A549 (cell line): Measurements from ENCODE around the gene ZNF775. TPM values are rescaled to one million over a fixed set of nuclear protein-coding genes. Genes with fewer than 3 reads are reported as not detected.

ENCODE experiments used
- ATAC-seq, 2 experiments: fragments of 200-7000 bp in 1 of 2; fragments of >200 bp in 1 of 2; cut with Nextera tagmentation in 1 of 2; cut with Tn5 transposase in 1 of 2; 3 replicates each; pipeline versions ENCODE4 v1.8.0 to v1.9.1; 2018 to 2020; ENCODE audit warnings: mild to moderate bottlenecking in 1 of 2, moderate library complexity in 1 of 2
- CTCF ChIA-PET: fragments of 300-600 bp; sonication (Branson Sonifier 250); formaldehyde crosslinking; extraction: SDS; loops from one replicate; lab custom pipeline; 2021; ENCODE audit warnings: antibody characterized with exemption, inconsistent platforms; lab: Yijun Ruan, JAX
- POLR2A ChIA-PET: fragments of 350-600 bp; formaldehyde crosslinking; extraction: SDS; loops from one replicate; lab custom pipeline; 2021; ENCODE audit warnings: antibody characterized with exemption, inconsistent platforms; lab: Yijun Ruan, JAX
- DNase-seq, 2 experiments: peaks; one replicate each; pipeline versions ENCODE4 v3.0.0 to v3.0.0-alpha.2; 2011 to 2016; ENCODE audit warnings: low read depth in 1 of 2, low spot score in 1 of 2
- FAIRE-seq: peaks from 2 replicates; lab custom pipeline; 2011; peaks lifted over from hg19 to GRCh38; lab: Jason Lieb, UNC
- H3K27ac ChIP-seq, 2 experiments: fragments of >200 bp; sonication (Bioruptor Twin); formaldehyde crosslinking; 3 replicates each; pipeline ENCODE4 v1.5.1; 2016 to 2017
- H3K4me1 ChIP-seq: fragments of >200 bp; sonication (Bioruptor Twin); formaldehyde crosslinking; 3 replicates; pipeline ENCODE4 v1.6.1; 2016
- H3K4me2 ChIP-seq: fragments of >200 bp; sonication (Bioruptor Twin); formaldehyde crosslinking; 3 replicates; pipeline ENCODE4 v1.6.1; 2016
- H3K4me3 ChIP-seq: fragments of >200 bp; sonication (Bioruptor Twin); formaldehyde crosslinking; 3 replicates; pipeline ENCODE4 v1.5.1; 2016
- H3K9me3 ChIP-seq: fragments of >200 bp; sonication (Bioruptor Twin); formaldehyde crosslinking; 3 replicates; pipeline ENCODE4 v1.6.1; 2016
- CBX2 ChIP-seq: fragments of 200-600 bp; sonication (generic); IDR thresholded peaks from 2 replicates; pipeline ENCODE4 v1.6.1; 2016; ENCODE audit warnings: low read depth, mild to moderate bottlenecking, borderline replicate concordance
- EHF ChIP-seq: fragments of 250-450 bp; sonication (Bioruptor Pico); IDR thresholded peaks from 2 replicates; pipeline ENCODE4 v1.5.0; 2020; ENCODE audit warnings: mild to moderate bottlenecking
- EHMT2 ChIP-seq: fragments of 200-600 bp; sonication (generic); IDR thresholded peaks from 2 replicates; pipeline ENCODE4 v1.6.1; 2016; ENCODE audit warnings: antibody characterized with exemption, low read depth, mild to moderate bottlenecking, moderate library complexity
- EP300 ChIP-seq, 2 experiments: fragments of >200 bp; sonication (Bioruptor Twin); formaldehyde crosslinking; IDR thresholded peaks; 2 replicates in 1 of 2; 3 replicates in 1 of 2; pipeline ENCODE4 v1.6.1; 2016 to 2017
- ESRRA ChIP-seq: fragments of 150-350 bp; IDR thresholded peaks from 2 replicates; pipeline ENCODE4 v1.6.1; 2014; ENCODE audit warnings: mild to moderate bottlenecking, low read length, borderline replicate concordance
- FOXS1 ChIP-seq: fragments of 250-450 bp; sonication (Bioruptor Pico); IDR thresholded peaks from 2 replicates; pipeline ENCODE4 v1.5.0; 2020; ENCODE audit warnings: mild to moderate bottlenecking, moderate library complexity
- HDAC2 ChIP-seq: fragments of 200-600 bp; sonication (generic); IDR thresholded peaks from 2 replicates; pipeline ENCODE4 v1.6.1; 2016
- HEYL ChIP-seq: fragments of 250-450 bp; sonication (Bioruptor Pico); IDR thresholded peaks from 2 replicates; pipeline ENCODE4 v1.8.0; 2021; ENCODE audit warnings: mild to moderate bottlenecking, moderate library complexity
- HOXB13 ChIP-seq: fragments of 250-450 bp; sonication (Bioruptor Pico); IDR thresholded peaks from 2 replicates; pipeline ENCODE4 v1.5.0; 2020; ENCODE audit warnings: low read depth, mild to moderate bottlenecking, moderate library complexity
- HOXB5 ChIP-seq: fragments of 250-450 bp; sonication (Bioruptor Pico); IDR thresholded peaks from 2 replicates; pipeline ENCODE4 v1.5.0; 2020; ENCODE audit warnings: mild to moderate bottlenecking, moderate library complexity
- KDM5A ChIP-seq: fragments of 200-600 bp; sonication (generic); IDR thresholded peaks from 2 replicates; pipeline ENCODE4 v1.6.1; 2016; ENCODE audit warnings: antibody characterized with exemption, mild to moderate bottlenecking
- MYC ChIP-seq: IDR thresholded peaks from 2 replicates; pipeline ENCODE4 v1.6.1; 2012; ENCODE audit warnings: mild to moderate bottlenecking, inconsistent platforms, low read length, improper control_type of control experiment, borderline replicate concordance
- NPAS2 ChIP-seq: fragments of 250-450 bp; sonication (Bioruptor Pico); IDR thresholded peaks from 2 replicates; pipeline ENCODE4 v1.8.0; 2022; ENCODE audit warnings: mild to moderate bottlenecking, moderate library complexity, borderline replicate concordance
- POLR2A ChIP-seq: IDR thresholded peaks from 2 replicates; pipeline ENCODE4 v1.6.1; 2012; ENCODE audit warnings: mild to moderate bottlenecking, low read length
- POLR2AphosphoS2 ChIP-seq: conservative IDR thresholded peaks from 2 replicates; pipeline ENCODE4 v1.6.1; 2012; ENCODE audit warnings: low read length, improper control_type of control experiment, inconsistent platforms
- RAD21 ChIP-seq, 2 experiments: fragments of >200 bp in 1 of 2; sonication (Bioruptor Twin) in 1 of 2; formaldehyde crosslinking in 1 of 2; IDR thresholded peaks in 1 of 2; conservative IDR thresholded peaks in 1 of 2; 2 replicates in 1 of 2; 3 replicates in 1 of 2; pipeline ENCODE4 v1.6.1; 2012 to 2018; ENCODE audit warnings: inconsistent platforms in 1 of 2
- RARB ChIP-seq: fragments of 250-450 bp; sonication (Bioruptor Pico); IDR thresholded peaks from 2 replicates; pipeline ENCODE4 v1.8.0; 2021; ENCODE audit warnings: mild to moderate bottlenecking, moderate library complexity
- RFX5 ChIP-seq: fragments of 450-650 bp; IDR thresholded peaks from 2 replicates; pipeline ENCODE4 v1.7.1; 2014; ENCODE audit warnings: antibody characterized with exemption, mild to moderate bottlenecking, moderate library complexity
- SMC3 ChIP-seq: fragments of >200 bp; sonication (Bioruptor Twin); formaldehyde crosslinking; IDR thresholded peaks from 3 replicates; pipeline ENCODE4 v1.6.1; 2018; ENCODE audit warnings: inconsistent platforms
- TFCP2L1 ChIP-seq: fragments of 250-450 bp; sonication (Bioruptor Pico); IDR thresholded peaks from 2 replicates; pipeline ENCODE4 v1.5.0; 2021; ENCODE audit warnings: mild to moderate bottlenecking
- ZC3H11A ChIP-seq: fragments of 450-650 bp; IDR thresholded peaks from 2 replicates; pipeline ENCODE4 v1.6.1; 2014; ENCODE audit warnings: antibody characterized with exemption, mild to moderate bottlenecking
- ZFP36 ChIP-seq: fragments of 450-650 bp; IDR thresholded peaks from 2 replicates; pipeline ENCODE4 v1.6.1; 2014; ENCODE audit warnings: borderline replicate concordance; ENCODE audit not compliant: partially characterized antibody
- ZNF302 ChIP-seq: fragments of 250-450 bp; sonication (Bioruptor Pico); IDR thresholded peaks from 2 replicates; pipeline ENCODE4 v1.9.0; 2021; ENCODE audit warnings: inconsistent platforms, mild to moderate bottlenecking, moderate library complexity
- WGBS: methylation state at CpG from one replicate; pipeline ENCODE4 v1.1.6; 2017; ENCODE audit errors: missing lambda C conversion rate; 5-methylcytosine and 5-hydroxymethylcytosine counted together
- polyA plus RNA-seq, 4 experiments: library from polyadenylated mRNA; depleted of rRNA in 3 of 4; stranded (reverse); fragments of >200 nt; fragmentation: RNase III in 1 of 4; extraction: RNeasy Plus Mini Kit Qiagen cat#74134 plus additional on column Dnase treatment in 1 of 4; gene quantifications; 2 replicates in 3 of 4; 3 replicates in 1 of 4; pipeline ENCODE4 v1.2.3, GENCODE V29; 2011 to 2017
- TF ChIP-seq, protein P1 (sequence below): IDR thresholded peaks from 2 replicates; pipeline ENCODE4 v1.6.1; 2012
- TF ChIP-seq, protein P2 (sequence below): IDR thresholded peaks from 2 replicates; pipeline ENCODE4 v1.6.1; 2012; ENCODE audit warnings: low read depth, borderline replicate concordance
- TF ChIP-seq, protein P3 (sequence below): fragments of >200 bp; sonication (Bioruptor Twin); formaldehyde crosslinking; IDR thresholded peaks from 3 replicates; pipeline ENCODE4 v1.5.1; 2016

The ZNF775 gene
- polyA plus RNA-seq, 2 of the 4 experiments (the other 2 are of a cell fraction) = 1.7 to 5.4 TPM

DNA sequence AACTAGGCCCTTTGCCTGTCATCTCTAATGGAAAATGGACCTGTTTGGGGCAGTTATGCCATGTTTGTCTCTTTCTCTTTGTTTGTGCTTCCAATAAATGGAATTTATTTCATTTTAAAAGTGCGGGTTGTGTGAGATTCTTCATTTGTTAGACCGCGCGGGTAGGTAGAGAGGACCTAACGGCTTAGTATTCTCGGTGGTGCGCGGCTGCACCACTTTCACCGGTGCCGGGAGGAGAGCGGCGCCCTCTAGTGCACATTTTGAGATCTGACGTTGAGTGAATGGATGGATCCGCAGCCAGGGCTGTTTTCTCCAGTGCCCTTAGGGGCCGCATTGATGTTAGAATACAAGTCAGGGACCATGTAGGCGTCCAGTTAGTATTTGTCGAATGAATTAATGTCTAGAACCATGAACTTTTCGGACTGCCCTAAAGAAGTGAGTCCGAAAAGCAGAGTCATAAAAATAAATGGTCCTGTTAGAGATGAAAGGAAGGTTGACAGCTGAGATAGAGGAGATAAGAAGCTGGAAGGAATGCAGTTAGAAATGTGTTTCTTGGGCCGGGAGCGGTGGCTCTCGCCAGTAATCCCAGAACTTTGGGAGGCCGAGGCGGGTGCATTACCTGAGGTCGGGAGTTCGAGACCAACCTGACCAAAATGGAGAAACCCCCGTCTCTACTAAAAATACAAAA lies 42.0 kb downstream of the ZNF775 start:
- FAIRE-seq (no peak), DNase-seq (peak; percentile 79 to 92), ATAC-seq (peak; percentile 99 to 100)
- ChIA-PET POLR2A (no interaction called here), CTCF (interaction anchor here (0.6 to 2.2 kb wide), 25 partner anchors 10 to 135 kb away, joined by 3 to 12 read pairs (median 4); partner anchors contain the start of gene REPIN1)
- WGBS = 10% methylated on average over 27 of the region's 27 CpGs
- Histone ChIP-seq H3K4me3 (no peak overlapping the region), H3K4me2 (peak overlapping the region; percentile 73), H3K27ac (0 out of 6 replicates have a peak overlapping the region, but pooled peaks of 1 of the 2 experiments have one; percentile 43), H3K4me1 (peaks cover 5% of the 10 kb centered on the region; the same call in 1 of the 3 replicates), H3K9me3 (no peaks in the 10 kb centered on the region)
- TF ChIP-seq RAD21 (conservative IDR thresholded peaks at IDR 0.05 in 1 of 2, IDR thresholded peaks at IDR 0.05 in 1 of 2) (peak; percentile 85 to 89), RARB (CRISPR knock-in tag) (no peak), POLR2AphosphoS2 (no peak), SMC3 (peak; percentile 87), ZC3H11A (no peak), EP300 (IDR thresholded peaks at IDR 0.05) (no peak), KDM5A (no peak), TFCP2L1 (CRISPR knock-in tag) (no peak), HOXB5 (no peak), CBX2 (no peak), EHMT2 (no peak), FOXS1 (CRISPR knock-in tag) (no peak), HOXB13 (CRISPR knock-in tag) (peak; percentile 50; the same call in 1 of the 2 replicates)
- TF ChIP-seq, protein P1, sequence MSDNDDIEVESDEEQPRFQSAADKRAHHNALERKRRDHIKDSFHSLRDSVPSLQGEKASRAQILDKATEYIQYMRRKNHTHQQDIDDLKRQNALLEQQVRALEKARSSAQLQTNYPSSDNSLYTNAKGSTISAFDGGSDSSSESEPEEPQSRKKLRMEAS = 0 out of 2 replicates have a peak, but pooled peaks have one; percentile 16
- TF ChIP-seq, protein P2, sequence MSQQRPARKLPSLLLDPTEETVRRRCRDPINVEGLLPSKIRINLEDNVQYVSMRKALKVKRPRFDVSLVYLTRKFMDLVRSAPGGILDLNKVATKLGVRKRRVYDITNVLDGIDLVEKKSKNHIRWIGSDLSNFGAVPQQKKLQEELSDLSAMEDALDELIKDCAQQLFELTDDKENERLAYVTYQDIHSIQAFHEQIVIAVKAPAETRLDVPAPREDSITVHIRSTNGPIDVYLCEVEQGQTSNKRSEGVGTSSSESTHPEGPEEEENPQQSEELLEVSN = no peak
- TF ChIP-seq, protein P3, sequence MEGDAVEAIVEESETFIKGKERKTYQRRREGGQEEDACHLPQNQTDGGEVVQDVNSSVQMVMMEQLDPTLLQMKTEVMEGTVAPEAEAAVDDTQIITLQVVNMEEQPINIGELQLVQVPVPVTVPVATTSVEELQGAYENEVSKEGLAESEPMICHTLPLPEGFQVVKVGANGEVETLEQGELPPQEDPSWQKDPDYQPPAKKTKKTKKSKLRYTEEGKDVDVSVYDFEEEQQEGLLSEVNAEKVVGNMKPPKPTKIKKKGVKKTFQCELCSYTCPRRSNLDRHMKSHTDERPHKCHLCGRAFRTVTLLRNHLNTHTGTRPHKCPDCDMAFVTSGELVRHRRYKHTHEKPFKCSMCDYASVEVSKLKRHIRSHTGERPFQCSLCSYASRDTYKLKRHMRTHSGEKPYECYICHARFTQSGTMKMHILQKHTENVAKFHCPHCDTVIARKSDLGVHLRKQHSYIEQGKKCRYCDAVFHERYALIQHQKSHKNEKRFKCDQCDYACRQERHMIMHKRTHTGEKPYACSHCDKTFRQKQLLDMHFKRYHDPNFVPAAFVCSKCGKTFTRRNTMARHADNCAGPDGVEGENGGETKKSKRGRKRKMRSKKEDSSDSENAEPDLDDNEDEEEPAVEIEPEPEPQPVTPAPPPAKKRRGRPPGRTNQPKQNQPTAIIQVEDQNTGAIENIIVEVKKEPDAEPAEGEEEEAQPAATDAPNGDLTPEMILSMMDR = peak; percentile 92

DNA sequence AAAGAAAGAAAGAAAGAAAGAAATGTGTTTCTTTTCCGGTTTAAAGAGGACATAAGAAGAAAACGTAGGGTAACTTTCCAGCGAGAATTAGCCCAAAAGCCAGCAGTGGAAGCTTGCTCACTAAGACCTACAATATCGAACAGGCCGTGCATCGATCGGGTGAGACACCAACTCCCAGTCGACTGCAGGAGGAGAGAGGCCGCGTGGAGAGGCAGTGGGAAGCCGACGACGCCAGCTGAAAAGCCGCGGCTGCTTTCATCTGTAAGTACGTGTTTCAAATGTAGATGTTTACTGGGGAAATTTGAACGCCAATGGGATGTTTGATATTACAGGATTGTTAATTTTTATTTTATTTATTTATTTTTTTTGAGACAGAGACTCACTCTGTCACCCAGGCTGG lies 42.7 kb downstream of the ZNF775 start:
- Histone ChIP-seq H3K4me1 (peaks cover 5% of the 10 kb centered on the region; the same call in 1 of the 3 replicates), H3K9me3 (no peaks in the 10 kb centered on the region), H3K27ac (no peak overlapping the region), H3K4me2 (no peak overlapping the region), H3K4me3 (no peak overlapping the region)
- ChIA-PET POLR2A (no interaction called here), CTCF (interaction anchor here (0.6 to 2.2 kb wide), 24 partner anchors 10 to 136 kb away, joined by 3 to 12 read pairs (median 4); partner anchors contain the start of gene REPIN1)
- ATAC-seq = no peak
- FAIRE-seq = no peak
- 77% methylated on average over 17 of the region's 17 CpGs for WGBS
- DNase-seq = no peak
- TF ChIP-seq, protein P2 = no peak
- TF ChIP-seq FOXS1 (CRISPR knock-in tag) = no peak
- no peak for TF ChIP-seq ZNF302 (CRISPR knock-in tag)
- TF ChIP-seq NPAS2 = no peak
- TF ChIP-seq HEYL (CRISPR knock-in tag) = no peak
- no peak for TF ChIP-seq POLR2A
- no peak for TF ChIP-seq SMC3
- TF ChIP-seq ZFP36 = no peak
- TF ChIP-seq ESRRA = no peak
- no peak for TF ChIP-seq MYC
- no peak for TF ChIP-seq RARB (CRISPR knock-in tag)
- no peak for TF ChIP-seq POLR2AphosphoS2
- no peak for TF ChIP-seq EHF (CRISPR knock-in tag)
- no peak for TF ChIP-seq HDAC2
- no peak for TF ChIP-seq RFX5
